Ovary (tissue), 9 donors: ENCODE results near the gene NCOA1. TPM values are rescaled to one million over a fixed set of nuclear protein-coding genes. Genes with fewer than 3 reads are reported as not detected.

Source experiments
- DNase-seq, 5 donors: peaks; one replicate each; pipeline ENCODE4 v3.0.0-alpha.2; 2019 to 2020
- H3K27ac ChIP-seq, 2 donors: fragments of 200-600 bp; one replicate each; pipeline versions ENCODE4 v1.5.1 to v1.8.0; 2019 to 2022
- H3K27me3 ChIP-seq: fragments of 200-600 bp; one replicate; pipeline ENCODE4 v1.8.0; 2022
- H3K36me3 ChIP-seq: fragments of 200-600 bp; sonication (generic); one replicate; pipeline ENCODE4 v1.5.1; 2019
- H3K4me1 ChIP-seq: one replicate; pipeline ENCODE4 v1.8.1; 2013; ENCODE audit warnings: mild to moderate bottlenecking, moderate library complexity; ENCODE audit not compliant: insufficient read depth
- H3K4me3 ChIP-seq: fragments of 200-600 bp; sonication (generic); one replicate; pipeline ENCODE4 v1.5.1; 2017
- H3K9me3 ChIP-seq, 2 donors: fragments of 200-600 bp in 1 of 2; sonication (generic) in 1 of 2; one replicate each; pipeline versions ENCODE4 v1.5.1 to v1.8.1; 2013 to 2019; ENCODE audit warnings: mild to moderate bottlenecking in 1 of 2, moderate library complexity in 1 of 2
- EP300 ChIP-seq: sonication (generic); formaldehyde crosslinking; IDR thresholded peaks from one replicate; pipeline ENCODE4 v1.6.1; 2017; ENCODE audit warnings: antibody characterized with exemption
- POLR2A ChIP-seq: fragments of 450-650 bp; IDR thresholded peaks from one replicate; pipeline ENCODE4 v1.6.1; 2017; ENCODE audit warnings: antibody characterized with exemption, mild to moderate bottlenecking, moderate library complexity
- WGBS, 3 donors: extraction: QIAGEN DNeasy Blood & Tissue Kit in 1 of 3; methylation state at CpG; one replicate each; pipeline versions ENCODE4 v1.1.5 to v1.1.7; 2013 to 2017; 5-methylcytosine and 5-hydroxymethylcytosine counted together
- intact Hi-C, 4 donors: fragments of 100-400 bp; cut with DNase I; formaldehyde crosslinking; loops; one replicate each; pipeline versions ENCODE4 v1.11.0 to v1.15.1; 2022 to 2023
- polyA plus RNA-seq, 2 donors: library from polyadenylated mRNA; stranded (reverse); fragments of 200-250 nt in 1 of 2; fragments of 350-450 nt in 1 of 2; fragmentation: Illumina TruSeq in 1 of 2; extraction: RNeasy Lipid Tissue Mini Kit (QIAGEN cat#74804) in 1 of 2; gene quantifications; one replicate each; pipeline ENCODE4 v1.2.3, GENCODE V29; 2013 to 2014
- total RNA-seq, 7 donors: library from RNA; depleted of rRNA in 2 of 7; stranded (reverse); fragments of >200 nt in 2 of 7; fragmentation: NEBNext Ultra II Directional in 3 of 7; extraction: Animal tissue kit (Norgen Biotek cat#: 25700) in 3 of 7; gene quantifications; one replicate each; pipeline versions ENCODE4 v1.1.0 to v1.2.4, GENCODE V29; 2016 to 2023
- TF ChIP-seq, protein P1 (sequence below), 3 donors: fragments of 450-650 bp in 2 of 3; fragments of 200-600 bp in 1 of 3; IDR thresholded peaks; one replicate each; pipeline versions ENCODE4 v1.5.1 to v1.8.0; 2016 to 2022; ENCODE audit warnings: antibody characterized with exemption in 3 of 3, mild to moderate bottlenecking in 1 of 3
- donor health status: DM: no; HTN: no; CAD: no; lungs with moderate emphysema.
- donor health status: DM: no; HTN: no; CAD: no.
- donor health status: Bipolar disorder and iron deficiency.
- donor health status: DM: yes; HTN: yes; CAD: no.
- donor health status: DM: no; HTN: no; CAD: no.
- donor health status: DM: yes; HTN: yes; CAD: no.

The NCOA1 gene
- total and polyA plus RNA-seq, 9 donors, result 20.2 to 69.0 (median 57.3) TPM

DNA sequence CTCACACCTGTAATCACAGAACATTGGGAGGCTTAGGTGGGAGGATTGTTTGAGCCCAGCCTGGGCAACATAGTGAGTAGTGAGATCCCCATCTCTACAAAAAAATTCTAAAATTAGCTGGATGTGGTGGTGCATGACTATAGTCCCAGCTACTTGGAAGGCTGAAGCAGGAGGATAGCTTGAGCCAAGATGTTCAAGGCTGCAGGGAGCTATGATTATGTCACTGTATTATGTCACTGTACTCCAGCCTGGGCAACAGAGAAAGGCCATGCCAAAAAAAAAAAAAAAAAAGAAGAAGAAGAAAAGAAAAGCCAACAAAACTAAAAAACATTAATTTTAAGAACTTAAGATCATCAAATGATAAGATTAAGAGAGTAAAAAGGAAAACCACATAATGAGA is 17.4 kb upstream of the NCOA1 start:
- H3K27ac ChIP-seq, result no peak overlapping the region
- H3K9me3 ChIP-seq, result no peaks in the 10 kb centered on the region
- TF ChIP-seq POLR2A (no peak), EP300 (no peak)
- TF ChIP-seq, protein P1, sequence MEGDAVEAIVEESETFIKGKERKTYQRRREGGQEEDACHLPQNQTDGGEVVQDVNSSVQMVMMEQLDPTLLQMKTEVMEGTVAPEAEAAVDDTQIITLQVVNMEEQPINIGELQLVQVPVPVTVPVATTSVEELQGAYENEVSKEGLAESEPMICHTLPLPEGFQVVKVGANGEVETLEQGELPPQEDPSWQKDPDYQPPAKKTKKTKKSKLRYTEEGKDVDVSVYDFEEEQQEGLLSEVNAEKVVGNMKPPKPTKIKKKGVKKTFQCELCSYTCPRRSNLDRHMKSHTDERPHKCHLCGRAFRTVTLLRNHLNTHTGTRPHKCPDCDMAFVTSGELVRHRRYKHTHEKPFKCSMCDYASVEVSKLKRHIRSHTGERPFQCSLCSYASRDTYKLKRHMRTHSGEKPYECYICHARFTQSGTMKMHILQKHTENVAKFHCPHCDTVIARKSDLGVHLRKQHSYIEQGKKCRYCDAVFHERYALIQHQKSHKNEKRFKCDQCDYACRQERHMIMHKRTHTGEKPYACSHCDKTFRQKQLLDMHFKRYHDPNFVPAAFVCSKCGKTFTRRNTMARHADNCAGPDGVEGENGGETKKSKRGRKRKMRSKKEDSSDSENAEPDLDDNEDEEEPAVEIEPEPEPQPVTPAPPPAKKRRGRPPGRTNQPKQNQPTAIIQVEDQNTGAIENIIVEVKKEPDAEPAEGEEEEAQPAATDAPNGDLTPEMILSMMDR (IDR thresholded peaks at IDR 0.05), result no peak
- no peak overlapping the region for H3K4me3 ChIP-seq
- no peak for DNase-seq
- no peaks in the 10 kb centered on the region for H3K36me3 ChIP-seq
- no peaks in the 10 kb centered on the region for H3K4me1 ChIP-seq
- H3K27me3 ChIP-seq, result no peaks in the 10 kb centered on the region
- intact Hi-C loops, result no loop called here

DNA sequence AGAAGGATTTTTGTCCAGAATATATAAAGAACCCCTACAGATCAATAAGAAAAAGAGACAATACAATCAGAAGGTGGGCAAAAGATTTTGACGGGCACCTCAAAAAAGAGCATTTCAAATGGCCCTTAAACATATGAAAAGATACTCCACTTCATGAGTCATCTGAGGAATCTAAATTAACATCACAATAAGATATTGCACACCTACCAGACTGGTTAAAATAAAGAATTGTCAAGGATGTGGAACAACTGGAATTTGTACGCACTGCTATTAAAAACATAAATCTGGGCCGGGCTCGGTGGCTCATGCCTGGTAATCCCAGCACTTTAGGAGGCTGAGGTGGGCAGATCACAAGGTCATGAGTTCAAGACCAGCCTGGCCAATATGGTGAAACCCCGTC is 17.0 kb upstream of the NCOA1 start:
- Histone ChIP-seq H3K4me1 (no peaks in the 10 kb centered on the region), H3K9me3 (no peaks in the 10 kb centered on the region), H3K36me3 (no peaks in the 10 kb centered on the region), H3K4me3 (no peak overlapping the region), H3K27ac (no peak overlapping the region), H3K27me3 (no peaks in the 10 kb centered on the region)
- TF ChIP-seq EP300 (no peak), POLR2A (no peak)
- TF ChIP-seq, protein P1 (IDR thresholded peaks at IDR 0.05), result no peak
- WGBS, 3 donors, result 86 to 93% (median 90%) methylated on average over 5 of the region's 5 CpGs
- DNase-seq, result no peak
- intact Hi-C loops, result no loop called here

DNA sequence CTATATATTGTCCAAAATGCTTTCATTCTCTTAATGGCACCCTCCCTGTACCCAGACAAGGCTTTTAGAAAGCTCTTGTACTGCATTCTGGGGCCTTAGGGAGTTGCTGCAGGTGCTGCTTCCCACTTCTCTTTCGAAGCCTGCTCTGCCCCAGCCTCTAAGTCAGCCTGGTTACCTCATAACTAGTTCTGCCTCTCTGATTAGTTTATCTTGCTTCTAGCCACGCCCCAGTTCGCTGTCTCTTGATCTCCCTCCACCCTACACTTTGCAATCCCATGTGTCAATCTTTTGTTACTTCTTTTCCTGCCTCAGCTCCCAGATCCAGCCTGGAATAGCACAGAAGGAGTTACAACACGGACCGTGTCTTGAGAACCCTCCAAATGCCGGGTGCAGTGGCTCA is 13.8 kb upstream of the NCOA1 start:
- H3K9me3 ChIP-seq, result no peaks in the 10 kb centered on the region
- TF ChIP-seq POLR2A, result no peak
- TF ChIP-seq EP300, result no peak
- TF ChIP-seq, protein P1 (IDR thresholded peaks at IDR 0.05), result no peak
- intact Hi-C loops, result no loop called here
- no peaks in the 10 kb centered on the region for H3K36me3 ChIP-seq
- no peaks in the 10 kb centered on the region for H3K4me1 ChIP-seq
- WGBS, 3 donors, result 66 to 71% (median 68%) methylated on average over 6 of the region's 6 CpGs
- H3K27ac ChIP-seq, result no peak overlapping the region
- H3K27me3 ChIP-seq, result no peaks in the 10 kb centered on the region
- H3K4me3 ChIP-seq, result no peak overlapping the region
- no peak for DNase-seq

DNA sequence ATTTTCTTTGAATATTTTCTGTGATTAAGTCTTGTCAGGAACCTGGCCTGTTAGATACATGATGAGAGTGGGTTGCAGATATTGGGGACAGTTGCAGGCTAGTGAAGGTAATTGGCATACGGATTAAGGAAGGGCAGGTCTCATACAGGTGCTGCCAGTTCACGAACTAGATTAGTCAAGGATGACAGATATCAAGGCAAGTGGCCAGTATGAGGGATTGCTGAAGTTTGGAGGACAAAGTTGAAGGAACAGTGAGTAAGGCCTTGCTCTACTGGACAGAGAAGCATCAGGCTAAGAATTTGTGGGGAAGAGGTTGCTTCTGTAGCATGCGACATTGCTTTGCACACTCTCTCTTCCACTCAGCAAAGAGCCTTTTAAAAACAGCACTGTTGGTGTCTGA is 12.8 kb upstream of the NCOA1 start:
- Histone ChIP-seq H3K9me3 (no peaks in the 10 kb centered on the region), H3K36me3 (no peaks in the 10 kb centered on the region), H3K4me3 (no peak overlapping the region), H3K4me1 (no peaks in the 10 kb centered on the region), H3K27ac (no peak overlapping the region), H3K27me3 (no peaks in the 10 kb centered on the region)
- 87 to 88% (median 88%) methylated on average over 3 of the region's 3 CpGs for WGBS, 3 donors
- intact Hi-C loops, result no loop called here
- TF ChIP-seq POLR2A (no peak), EP300 (no peak)
- TF ChIP-seq, protein P1 (IDR thresholded peaks at IDR 0.05), result no peak
- DNase-seq, result no peak

DNA sequence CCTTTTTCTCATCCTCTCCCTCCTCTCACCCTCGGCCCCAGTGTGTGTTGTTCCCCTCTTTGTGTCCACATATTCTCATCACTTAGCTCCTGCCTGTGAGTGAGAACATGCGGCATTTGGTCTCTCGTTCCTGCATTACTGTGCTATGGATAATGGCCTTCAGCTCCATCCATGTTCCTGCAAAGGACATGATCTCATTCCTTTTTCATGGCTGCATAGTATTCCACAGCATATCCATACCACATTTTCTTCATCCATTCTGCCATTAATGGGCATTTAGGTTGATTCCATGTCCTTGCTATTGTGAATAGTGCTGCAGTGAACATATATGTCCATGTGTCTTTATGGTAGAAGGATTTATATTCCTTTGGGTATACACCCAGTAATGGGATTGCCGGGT is 10.8 kb upstream of the NCOA1 start:
- WGBS, 3 donors, result 89 to 92% (median 91%) methylated on average over 4 of the region's 4 CpGs
- no peak overlapping the region for H3K27ac ChIP-seq
- H3K27me3 ChIP-seq, result no peaks in the 10 kb centered on the region
- intact Hi-C loops, result no loop called here
- H3K4me1 ChIP-seq, result no peaks in the 10 kb centered on the region
- H3K36me3 ChIP-seq, result no peaks in the 10 kb centered on the region
- no peaks in the 10 kb centered on the region for H3K9me3 ChIP-seq
- TF ChIP-seq POLR2A, result no peak
- TF ChIP-seq EP300, result no peak
- TF ChIP-seq, protein P1 (IDR thresholded peaks at IDR 0.05), result no peak
- DNase-seq, result no peak
- no peak overlapping the region for H3K4me3 ChIP-seq
